Aorta (tissue), 4 donors: ENCODE results near the gene FAM114A1. TPM values are rescaled to one million over a fixed set of nuclear protein-coding genes. Genes with fewer than 3 reads are reported as not detected.

Experiments used
- microRNA-seq, 2 donors: library from miRNA; unstranded; fragments of <30 nt; microRNA quantifications; one replicate each; pipeline ENCODE4 v1.2.0, GENCODE V29; 2020
- polyA plus RNA-seq, 2 donors: library from polyadenylated mRNA; stranded (reverse); fragments of 200-250 nt; gene quantifications; one replicate each; pipeline ENCODE4 v1.2.3, GENCODE V29; 2013
- total RNA-seq, 2 donors: library from RNA; stranded (reverse); fragmentation: NEBNext Ultra II Directional; extraction: Animal tissue kit (Norgen Biotek cat#: 25700); gene quantifications; one replicate each; pipeline ENCODE4 v1.2.1, GENCODE V29; 2021
- donor health status: healthy with polysubstance abuse.
- donor health status: Bipolar disorder and iron deficiency.
- donor health status: DM: no; HTN: no; CAD: no.
- donor health status: DM: yes; HTN: yes; CAD: no.

FAM114A1 gene
- total and polyA plus RNA-seq, 4 donors, result 49.6 to 123 (median 81.0) TPM

Small RNAs within 50 kb of the gene (microRNA-seq; reads per million reads assigned to microRNA genes)
- 862 to 2,257 reads per million in 2 donors for gene MIR574

Other genes with a start within 250 kb of the FAM114A1 start
- 10 to 100 TPM; 45.9 to 66.8 TPM for gene KLF3, start 203.6 kb upstream of the FAM114A1 start, total RNA-seq
- 10 to 100 TPM; 13.0 to 16.7 TPM for gene KLF3, start 203.6 kb upstream of the FAM114A1 start, polyA plus RNA-seq
- gene TLR10, start 84.8 kb upstream of the FAM114A1 start, total RNA-seq, result 1 to 10 TPM in 1 of 2 donors, under 1 TPM in 1; 0.32 to 1.1 TPM
- not detected for gene TLR10, start 84.8 kb upstream of the FAM114A1 start, polyA plus RNA-seq
- 10 to 100 TPM; 18.1 to 29.7 TPM for gene TLR1, start 63.0 kb upstream of the FAM114A1 start, total RNA-seq
- gene TLR1, start 63.0 kb upstream of the FAM114A1 start, polyA plus RNA-seq, result 1 to 10 TPM; 1.1 to 4.5 TPM
- gene TLR6, start 11.0 kb upstream of the FAM114A1 start, total RNA-seq, result 10 to 100 TPM in 1 of 2 donors, 1 to 10 TPM in 1; 5.8 to 12.8 TPM
- gene TLR6, start 11.0 kb upstream of the FAM114A1 start, polyA plus RNA-seq, result under 1 TPM; 0.33 to 0.75 TPM
- under 1 TPM; 0.30 to 0.52 TPM for gene TMEM156, start 164.6 kb downstream of the FAM114A1 start, total RNA-seq
- under 1 TPM; 0.05 to 0.25 TPM for gene TMEM156, start 164.6 kb downstream of the FAM114A1 start, polyA plus RNA-seq
- gene KLHL5, start 194.4 kb downstream of the FAM114A1 start, total RNA-seq, result 10 to 100 TPM; 31.7 to 40.0 TPM
- gene KLHL5, start 194.4 kb downstream of the FAM114A1 start, polyA plus RNA-seq, result 10 to 100 TPM; 11.2 to 24.8 TPM